H1 (cell line): ENCODE data around the gene ADAMTSL2. TPM values are rescaled to one million over a fixed set of nuclear protein-coding genes. Genes with fewer than 3 reads are reported as not detected.

Experiments
- ATF2 ChIP-seq: IDR thresholded peaks from 2 replicates; pipeline ENCODE4 v1.6.1; 2012; ENCODE audit warnings: low read length, inconsistent platforms
- BACH1 ChIP-seq: IDR thresholded peaks from 2 replicates; pipeline ENCODE4 v1.6.1; 2012; ENCODE audit warnings: low read length, improper control_type of control experiment
- CREB1 ChIP-seq: IDR thresholded peaks from 2 replicates; pipeline ENCODE4 v1.6.1; 2012; ENCODE audit warnings: inconsistent platforms
- CTBP2 ChIP-seq: IDR thresholded peaks from 2 replicates; pipeline ENCODE4 v1.7.0; 2011; ENCODE audit warnings: borderline replicate concordance, mild to moderate bottlenecking, moderate library complexity, mixed read lengths, low read length; ENCODE audit not compliant: insufficient read depth, insufficient read length
- HDAC2 ChIP-seq, 2 experiments: fragments of 300-600 bp in 1 of 2; sonication (generic) in 1 of 2; IDR thresholded peaks; 2 replicates each; pipeline ENCODE4 v1.6.1; 2011 to 2012; ENCODE audit warnings: low read depth in 2 of 2, low read length in 2 of 2, mild to moderate bottlenecking in 2 of 2, moderate library complexity in 2 of 2, borderline replicate concordance in 1 of 2, inconsistent platforms in 1 of 2
- JUN ChIP-seq: IDR thresholded peaks from 2 replicates; pipeline ENCODE4 v1.6.1; 2011; ENCODE audit warnings: low read depth, mild to moderate bottlenecking, improper control_type of control experiment, low read length
- JUND ChIP-seq: IDR thresholded peaks from 2 replicates; pipeline ENCODE4 v1.6.1; 2011; ENCODE audit warnings: mild to moderate bottlenecking, improper control_type of control experiment, low read length
- PHF8 ChIP-seq: fragments of 200-600 bp; sonication (generic); conservative IDR thresholded peaks from 2 replicates; pipeline ENCODE4 v1.7.1; 2012; ENCODE audit warnings: low read depth, mild to moderate bottlenecking, inconsistent platforms, low read length, moderate library complexity
- POLR2A ChIP-seq, 2 experiments: IDR thresholded peaks; 1 replicate in 1 of 2; 2 replicates in 1 of 2; pipeline ENCODE4 v1.6.1; 2011; ENCODE audit warnings: low read depth in 2 of 2, low read length in 2 of 2, mild to moderate bottlenecking in 2 of 2; ENCODE audit errors: control extremely low read depth in 1 of 2
- TEAD4 ChIP-seq: IDR thresholded peaks from 2 replicates; pipeline ENCODE4 v1.6.1; 2012; ENCODE audit warnings: low read depth, low read length, inconsistent platforms, mixed read lengths
- polyA plus RNA-seq, 7 experiments: library from polyadenylated mRNA; depleted of rRNA in 3 of 7; stranded (reverse) in 5 of 7; unstranded in 2 of 7; fragments of >200 nt in 5 of 7; fragments of 200-250 nt in 2 of 7; gene quantifications; 1 replicate in 5 of 7; 2 replicates in 1 of 7; 4 replicates in 1 of 7; pipeline versions ENCODE4 v1.2.1 to v1.2.3, GENCODE V29; 2011 to 2013; ENCODE audit warnings: missing spikeins in 2 of 7, mixed read lengths in 2 of 7
- total RNA-seq: library from RNA; stranded (reverse); fragmentation: NEBNext Ultra II Directional; extraction: Animal tissue kit (Norgen Biotek cat#: 25700); gene quantifications from 2 replicates; pipeline ENCODE4 v1.2.1, GENCODE V29; 2021

ADAMTSL2 gene
- total and polyA plus RNA-seq, 2 of the 8 experiments (the other 6 are each of a cell fraction or from before 2014, with no cell fraction given): 0.74 to 0.76 TPM

GRCh38 chr9:133543772-133544467 is 9.4 kb downstream of the ADAMTSL2 start (continued):
- TF ChIP-seq TEAD4: no peak
- TF ChIP-seq PHF8: no peak
- TF ChIP-seq HDAC2 (IDR thresholded peaks at IDR 0.05; ENCODE audit: borderline replicate concordance in 1 of 2, low read depth in 2 of 2, low read length in 2 of 2): no peak
- no peak for TF ChIP-seq JUND
- TF ChIP-seq BACH1: no peak
- no peak for TF ChIP-seq POLR2A (IDR thresholded peaks at IDR 0.05; ENCODE audit: control extremely low read depth in 1 of 2, low read depth in 2 of 2, low read length in 2 of 2)
- no peak for TF ChIP-seq CREB1
- TF ChIP-seq JUN: no peak
- TF ChIP-seq CTBP2: no peak
- no peak for TF ChIP-seq ATF2
